OCI-LY1 (cell line): Measurements from ENCODE around the gene CSPG5.

Experiments
- CTCF ChIP-seq: fragments of 200-600 bp; sonication (generic), shearing (Covaris generic); IDR thresholded peaks from 2 replicates; pipeline ENCODE4 v1.5.1; 2017; ENCODE audit warnings: mild to moderate bottlenecking, antibody characterized with exemption, low read length, moderate library complexity, mixed read lengths
- EZH2 ChIP-seq: fragments of 200-600 bp; sonication (generic), shearing (Covaris generic); IDR thresholded peaks from 2 replicates; pipeline ENCODE4 v1.8.0; 2017; ENCODE audit warnings: borderline replicate concordance, mixed run types, mild to moderate bottlenecking, antibody characterized with exemption, low read length, moderate library complexity, mixed read lengths

- TF ChIP-seq CTCF, result no peak
- TF ChIP-seq EZH2, result no peak
Measured at GRCh38 chr3:47536967-47537366, 41.7 kb downstream of the CSPG5 start.
